Fibroblast of skin of left biceps (primary cell): ENCODE results near the gene OSBPL9.
A peak's percentile ranks its signal among the peaks of the same experiment; 100 is the strongest.
"Not testable (repeated sequence)": the region's sequence is repeated elsewhere in the genome, so short reads cannot be mapped to it uniquely, and the experiment has no call there.

ENCODE experiments used
- DNase-seq, 2 experiments: peaks; one replicate each; pipeline ENCODE4 v3.0.0-alpha.2; 2013; ENCODE audit warnings: low read depth in 2 of 2

Gene OSBPL9

GRCh38 chr1:51636764-51637522, 20.1 kb downstream of the OSBPL9 start:
- no peak for DNase-seq

GRCh38 chr1:51638350-51638749, 21.5 kb downstream of the OSBPL9 start:
- no peak for DNase-seq

GRCh38 chr1:51639694-51640093, 22.8 kb downstream of the OSBPL9 start:
- DNase-seq = no peak

- no peak for DNase-seq
Measured at GRCh38 chr1:51641096-51641495, 24.2 kb downstream of the OSBPL9 start.

- DNase-seq = peak; percentile 89 to 90
Measured at GRCh38 chr1:51642739-51643142, 25.8 kb downstream of the OSBPL9 start.

GRCh38 chr1:51643362-51643761, 26.5 kb downstream of the OSBPL9 start:
- no peak for DNase-seq

- DNase-seq = no peak
Measured at GRCh38 chr1:51644020-51644419, 27.1 kb downstream of the OSBPL9 start.

GRCh38 chr1:51644533-51645197, 27.8 kb downstream of the OSBPL9 start:
- peak in 1 of 2 experiments; percentile 38 for DNase-seq

GRCh38 chr1:51646592-51646991, 29.7 kb downstream of the OSBPL9 start:
- not testable (repeated sequence) for DNase-seq

GRCh38 chr1:51648180-51649109, 31.6 kb downstream of the OSBPL9 start:
- DNase-seq = peak; percentile 58 to 59

GRCh38 chr1:51649593-51650091, 32.8 kb downstream of the OSBPL9 start:
- no peak for DNase-seq

- DNase-seq = no peak
Measured at GRCh38 chr1:51650198-51650597, 33.3 kb downstream of the OSBPL9 start.

- no peak for DNase-seq
Measured at GRCh38 chr1:51651552-51651942, 34.7 kb downstream of the OSBPL9 start.

GRCh38 chr1:51652599-51652998, 35.7 kb downstream of the OSBPL9 start:
- DNase-seq = no peak

- DNase-seq = no peak
Measured at GRCh38 chr1:51653127-51653526, 36.2 kb downstream of the OSBPL9 start.

GRCh38 chr1:51654000-51654399, 37.1 kb downstream of the OSBPL9 start:
- DNase-seq = no peak

- no peak for DNase-seq
Measured at GRCh38 chr1:51656374-51656773, 39.5 kb downstream of the OSBPL9 start.

GRCh38 chr1:51660580-51660979, 43.7 kb downstream of the OSBPL9 start:
- DNase-seq = no peak

- DNase-seq = peak; percentile 98
Measured at GRCh38 chr1:51661081-51661518, 44.2 kb downstream of the OSBPL9 start.

GRCh38 chr1:51663105-51663504, 46.2 kb downstream of the OSBPL9 start:
- DNase-seq = no peak

- DNase-seq = no peak
Measured at GRCh38 chr1:51663721-51664120, 46.8 kb downstream of the OSBPL9 start.
